ENCODE results near the gene REEP1.

- no peak for TF ChIP-seq EP300 (IDR thresholded peaks at IDR 0.05)
- TF ChIP-seq CTCF (IDR thresholded peaks at IDR 0.05) = no peak
- no peak for TF ChIP-seq POLR2AphosphoS5 (IDR thresholded peaks at IDR 0.05)
- TF ChIP-seq POLR2A (IDR thresholded peaks at IDR 0.05) = no peak
Measured at GRCh38 chr2:86332654-86333053, 4.8 kb downstream of the REEP1 start.
